Right cardiac atrium (tissue), 5 donors: ENCODE data around the gene PDLIM7. TPM values are rescaled to one million over a fixed set of nuclear protein-coding genes. Genes with fewer than 3 reads are reported as not detected.

Experiments used
- ATAC-seq, 2 donors: fragments of 200-7000 bp; cut with Tn5 transposase; one replicate each; pipeline versions ENCODE4 v1.8.0 to v1.9.1; 2020; ENCODE audit warnings: moderate library complexity in 2 of 2, mild to moderate bottlenecking in 1 of 2
- DNase-seq, 3 donors: peaks; one replicate each; pipeline ENCODE4 v3.0.0-alpha.2; 2020
- H3K27ac ChIP-seq: one replicate; pipeline ENCODE4 v1.5.1; 2013; ENCODE audit warnings: mild to moderate bottlenecking, low read length, control low read depth, moderate library complexity
- H3K27me3 ChIP-seq: one replicate; pipeline ENCODE4 v1.6.1; 2013; ENCODE audit not compliant: control insufficient read depth, insufficient read depth
- H3K4me1 ChIP-seq: one replicate; pipeline ENCODE4 v1.6.1; 2013; ENCODE audit warnings: low read length; ENCODE audit not compliant: control insufficient read depth, insufficient read depth
- H3K4me3 ChIP-seq: one replicate; pipeline ENCODE4 v1.5.1; 2013; ENCODE audit warnings: low read length, control low read depth
- H3K9me3 ChIP-seq: one replicate; pipeline ENCODE4 v1.6.1; 2013; ENCODE audit warnings: low read length; ENCODE audit not compliant: control insufficient read depth
- WGBS: extraction: QIAGEN DNeasy Blood & Tissue Kit; methylation state at CpG from one replicate; pipeline ENCODE4 v1.1.7; 2013; 5-methylcytosine and 5-hydroxymethylcytosine counted together
- intact Hi-C, 4 donors: fragments of 100-400 bp; cut with DNase I; formaldehyde crosslinking; loops; one replicate each; pipeline versions ENCODE4 v1.11.0 to v1.14.0; 2022 to 2023
- polyA plus RNA-seq: library from polyadenylated mRNA; stranded (reverse); fragments of 200-250 nt; gene quantifications from one replicate; pipeline ENCODE4 v1.2.3, GENCODE V29; 2013
- total RNA-seq, 4 donors: library from RNA; stranded (reverse); fragmentation: NEBNext Ultra II Directional; extraction: Animal tissue kit (Norgen Biotek cat#: 25700); gene quantifications; one replicate each; pipeline ENCODE4 v1.2.1, GENCODE V29; 2021
- donor health status: healthy with polysubstance abuse.
- donor health status: DM: no; HTN: yes; CAD: no.
- donor health status: DM: no; HTN: no; CAD: no.
- donor health status: DM: no; HTN: yes; CAD: no; lungs with severe emphysema.
- donor health status: DM: yes; HTN: yes; CAD: no.

PDLIM7 gene
- total and polyA plus RNA-seq, 5 donors, result 35.0 to 71.5 (median 54.7) TPM

DNA sequence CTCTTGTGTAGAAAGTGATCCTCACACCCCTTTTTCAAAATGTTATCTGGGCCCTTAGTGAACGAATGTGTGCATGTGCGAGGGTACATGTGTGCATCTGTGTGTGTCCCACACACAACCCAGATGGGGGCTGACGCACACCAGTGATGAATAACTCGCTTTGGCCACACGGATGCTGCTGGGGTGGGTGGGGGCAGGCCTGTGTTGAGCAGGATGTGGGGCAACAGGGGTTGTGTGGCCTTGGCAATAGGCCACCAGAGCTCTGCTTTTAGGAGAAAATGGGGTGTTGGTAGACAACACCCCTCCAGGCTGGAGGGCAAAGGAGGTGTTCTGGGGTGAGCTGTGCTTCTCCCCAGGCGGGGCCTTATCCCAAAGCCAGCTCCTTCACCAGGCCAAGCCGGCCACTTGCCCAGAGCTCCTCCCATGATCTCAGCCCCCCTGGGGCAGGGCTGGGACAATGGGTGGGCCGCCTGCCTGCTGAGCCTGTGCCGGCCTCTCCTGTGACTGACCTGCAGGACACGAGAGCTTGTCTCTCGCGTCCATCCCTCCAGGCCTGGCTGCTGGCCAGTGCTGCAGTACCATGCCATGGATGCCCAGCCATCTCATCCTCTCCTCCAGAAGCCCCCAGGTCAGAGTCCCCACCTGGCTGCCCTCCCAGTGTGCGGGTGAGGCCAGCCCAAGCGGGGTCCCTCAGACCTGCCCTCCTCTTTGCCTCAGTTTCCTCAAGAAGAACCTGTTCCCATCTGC lies 25.6 kb downstream of the PDLIM7 start:
- Histone ChIP-seq H3K9me3 (no peaks in the 10 kb centered on the region), H3K4me1 (peaks cover 2% of the 10 kb centered on the region), H3K4me3 (peak overlapping the region; percentile 87), H3K27me3 (no peaks in the 10 kb centered on the region), H3K27ac (peak overlapping the region; percentile 18)
- DNase-seq, result peak; percentile 83 to 92 (median 91)
- peak; percentile 38 to 64 for ATAC-seq
- intact Hi-C loops, result no loop called here
- 38% methylated on average over 14 of the region's 14 CpGs for WGBS

DNA sequence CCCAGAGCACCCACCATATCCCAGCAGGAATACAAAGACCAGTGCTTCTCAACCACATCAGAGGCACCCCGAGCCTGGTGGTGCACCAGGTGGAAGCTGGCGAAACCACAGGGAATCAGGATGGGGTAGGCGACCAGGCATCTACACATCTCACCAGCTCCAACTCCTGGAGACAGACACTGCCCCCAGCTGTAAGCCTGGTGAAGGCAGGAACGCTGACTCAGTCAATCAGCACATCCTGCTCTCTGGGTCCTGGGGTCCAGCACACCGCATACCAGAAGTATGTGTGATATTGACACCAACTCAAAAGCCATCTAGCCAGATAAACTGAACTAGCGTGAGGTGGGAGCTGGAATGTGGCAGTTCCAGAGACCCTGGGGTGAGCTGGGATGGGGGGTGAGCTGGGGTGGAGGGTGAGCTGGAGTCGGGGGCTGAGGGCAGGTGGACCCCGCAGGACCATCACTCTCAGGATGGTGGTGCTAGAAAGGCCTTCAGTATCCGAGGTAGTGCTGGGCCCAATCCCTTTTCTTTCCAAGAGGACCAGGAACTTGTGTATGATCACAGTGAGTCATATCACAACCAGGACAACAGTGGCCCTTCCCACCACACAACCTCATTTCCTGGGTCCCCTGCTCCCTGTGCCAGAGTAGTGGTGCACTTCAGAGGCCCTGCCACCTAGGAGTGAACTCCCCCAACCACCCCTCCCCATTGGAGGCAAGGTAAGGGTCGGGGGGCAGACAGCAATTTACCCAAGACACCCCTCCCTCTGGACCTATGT lies 26.5 kb downstream of the PDLIM7 start:
- no peak overlapping the region for H3K4me3 ChIP-seq
- no peaks in the 10 kb centered on the region for H3K27me3 ChIP-seq
- H3K4me1 ChIP-seq, result peaks cover 2% of the 10 kb centered on the region
- no peaks in the 10 kb centered on the region for H3K9me3 ChIP-seq
- DNase-seq (no peak), ATAC-seq (no peak)
- H3K27ac ChIP-seq, result no peak overlapping the region
- intact Hi-C loops, result no loop called here
- WGBS, result 83% methylated on average over 10 of the region's 10 CpGs

DNA sequence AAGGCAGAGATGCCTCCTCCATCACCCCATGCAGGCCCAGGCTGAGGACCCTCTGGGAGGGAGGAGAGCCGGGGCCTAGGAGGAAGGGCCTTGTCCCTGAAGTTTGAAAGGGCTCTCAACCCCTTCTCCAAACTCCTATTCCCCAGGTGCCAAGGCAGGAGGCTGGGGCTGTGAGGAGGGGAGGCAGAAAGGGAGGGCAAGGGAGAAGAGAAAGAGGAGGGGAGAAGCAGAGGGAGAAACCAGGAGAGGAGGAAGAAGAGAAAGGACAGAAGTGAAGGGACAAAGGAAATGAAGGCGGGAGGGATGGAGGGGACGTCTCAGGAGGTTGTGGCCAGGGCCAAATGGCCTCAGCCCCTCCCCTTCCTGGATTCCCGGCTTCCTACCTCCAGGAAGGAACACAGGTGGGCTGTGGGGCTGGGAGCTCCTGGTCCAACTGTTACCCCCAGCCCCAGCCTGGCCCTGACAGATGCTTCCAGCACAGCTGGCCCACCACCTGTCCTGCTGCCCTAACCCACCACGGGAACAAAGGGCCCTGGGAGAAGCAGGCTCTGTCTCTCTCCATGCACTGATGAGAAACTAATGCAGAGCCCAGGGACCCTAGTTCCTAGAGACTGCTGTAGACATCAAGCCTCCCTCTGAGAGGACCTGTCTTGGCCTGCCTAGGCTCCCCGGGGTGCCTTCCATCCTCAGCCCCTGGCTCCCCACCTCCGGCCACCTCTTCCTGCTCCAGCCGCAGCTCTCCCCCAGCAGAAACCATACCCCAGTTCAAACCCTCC lies 27.5 kb downstream of the PDLIM7 start:
- DNase-seq (no peak), ATAC-seq (no peak)
- 59% methylated on average over 8 of the region's 8 CpGs for WGBS
- Histone ChIP-seq H3K4me3 (no peak overlapping the region), H3K4me1 (peaks cover 2% of the 10 kb centered on the region), H3K9me3 (no peaks in the 10 kb centered on the region), H3K27ac (no peak overlapping the region), H3K27me3 (no peaks in the 10 kb centered on the region)
- intact Hi-C loops, result no loop called here

DNA sequence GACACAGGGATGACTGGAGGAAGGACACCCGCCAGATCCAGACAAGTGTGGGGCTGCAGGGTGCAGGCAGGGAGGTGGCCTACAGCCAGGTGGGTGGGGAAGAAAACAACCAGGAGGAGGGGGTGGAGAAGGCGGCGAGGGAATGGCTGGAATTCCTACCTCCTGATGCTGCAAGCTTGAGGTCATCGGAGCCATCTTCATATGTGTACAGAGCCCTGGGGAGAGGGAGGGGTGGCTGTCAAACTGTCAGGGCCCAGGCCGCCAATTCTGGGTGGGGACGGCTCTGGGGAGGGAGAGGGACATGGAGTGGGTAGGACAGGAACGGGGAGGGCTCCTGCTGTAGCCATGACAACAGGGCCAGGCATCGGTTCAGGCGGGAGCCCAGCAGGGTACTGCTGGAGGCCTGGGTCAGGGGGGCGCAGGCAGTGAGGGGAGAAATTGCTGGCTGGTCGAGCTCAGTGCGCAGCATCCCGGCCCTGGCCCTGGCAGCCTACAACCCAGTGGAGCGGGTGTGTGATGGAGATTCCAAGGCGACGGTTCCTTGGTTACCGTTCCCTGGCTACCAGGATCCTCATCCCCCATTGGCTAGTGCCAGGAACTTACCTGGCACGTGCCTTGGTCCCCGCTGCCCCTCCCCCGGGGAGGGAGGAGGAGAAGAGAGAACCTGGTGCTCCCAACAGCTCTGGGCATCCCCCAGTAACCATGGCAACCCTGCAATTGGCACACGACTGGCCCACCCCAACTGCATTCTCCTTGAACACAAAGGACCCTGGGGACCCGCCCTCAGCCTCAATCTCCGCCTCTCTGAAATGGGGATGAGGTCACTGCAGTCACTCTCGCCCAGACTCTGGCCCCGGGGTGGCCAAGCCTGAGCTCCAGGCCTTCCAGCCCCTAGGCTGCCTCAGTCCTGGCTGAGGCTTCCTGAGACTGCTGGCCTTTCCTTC lies 28.4 kb downstream of the PDLIM7 start:
- Histone ChIP-seq H3K9me3 (no peaks in the 10 kb centered on the region), H3K4me1 (peaks cover under 1% of the 10 kb centered on the region), H3K27me3 (no peaks in the 10 kb centered on the region), H3K4me3 (no peak overlapping the region), H3K27ac (no peak overlapping the region)
- ATAC-seq, result peak; percentile 50 to 58
- intact Hi-C loops, result no loop called here
- DNase-seq, result peak; percentile 80 to 89 (median 85)
- 51% methylated on average over 25 of the region's 25 CpGs for WGBS

DNA sequence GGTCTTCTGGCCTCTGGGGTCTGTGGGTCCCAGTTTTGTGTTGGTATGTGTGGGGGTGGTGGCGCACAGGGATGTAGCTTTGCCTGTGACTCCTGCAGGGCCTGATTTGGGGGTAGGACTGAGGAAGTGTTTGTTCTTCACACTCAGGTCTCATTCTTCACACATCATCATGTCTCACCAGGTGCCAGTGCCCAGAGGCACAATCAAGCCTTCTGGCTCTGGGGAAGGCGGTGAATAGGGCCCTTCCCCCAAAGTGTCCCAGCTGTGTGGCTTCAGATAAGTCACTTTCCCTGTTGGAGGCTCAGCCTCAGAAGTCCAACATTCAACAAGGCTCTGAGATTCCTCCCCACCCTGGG lies 29.1 kb downstream of the PDLIM7 start:
- Histone ChIP-seq H3K4me3 (no peak overlapping the region), H3K27ac (no peak overlapping the region), H3K4me1 (no peaks in the 10 kb centered on the region), H3K9me3 (no peaks in the 10 kb centered on the region), H3K27me3 (no peaks in the 10 kb centered on the region)
- DNase-seq (no peak), ATAC-seq (no peak)
- intact Hi-C loops, result no loop called here
- 83% methylated on average over 2 of the region's 2 CpGs for WGBS

DNA sequence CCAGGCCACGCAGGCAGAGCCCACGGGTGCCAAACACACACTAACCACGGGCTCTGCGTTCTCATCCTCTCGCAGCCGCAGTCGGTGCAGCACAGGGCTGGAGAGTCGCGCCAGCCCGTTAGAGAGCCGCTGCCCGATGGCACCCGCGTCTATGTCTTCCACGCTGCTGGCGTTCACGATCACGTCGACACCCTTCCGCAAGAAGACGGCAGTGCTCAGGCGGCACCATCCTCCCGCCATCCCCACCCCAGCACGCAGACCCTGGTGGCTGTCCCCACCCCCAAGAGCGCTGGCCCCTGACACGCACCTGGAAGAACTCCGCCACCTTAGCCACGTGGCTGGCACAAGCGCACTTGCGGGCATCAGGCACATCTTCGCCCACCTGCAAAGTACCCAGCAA lies 30.0 kb downstream of the PDLIM7 start:
- ATAC-seq (no peak), DNase-seq (no peak)
- no peak overlapping the region for H3K27ac ChIP-seq
- H3K9me3 ChIP-seq, result no peaks in the 10 kb centered on the region
- no peak overlapping the region for H3K4me3 ChIP-seq
- 96% methylated on average over 31 of the region's 31 CpGs for WGBS
- no peaks in the 10 kb centered on the region for H3K27me3 ChIP-seq
- no peaks in the 10 kb centered on the region for H3K4me1 ChIP-seq
- intact Hi-C loops, result no loop called here

DNA sequence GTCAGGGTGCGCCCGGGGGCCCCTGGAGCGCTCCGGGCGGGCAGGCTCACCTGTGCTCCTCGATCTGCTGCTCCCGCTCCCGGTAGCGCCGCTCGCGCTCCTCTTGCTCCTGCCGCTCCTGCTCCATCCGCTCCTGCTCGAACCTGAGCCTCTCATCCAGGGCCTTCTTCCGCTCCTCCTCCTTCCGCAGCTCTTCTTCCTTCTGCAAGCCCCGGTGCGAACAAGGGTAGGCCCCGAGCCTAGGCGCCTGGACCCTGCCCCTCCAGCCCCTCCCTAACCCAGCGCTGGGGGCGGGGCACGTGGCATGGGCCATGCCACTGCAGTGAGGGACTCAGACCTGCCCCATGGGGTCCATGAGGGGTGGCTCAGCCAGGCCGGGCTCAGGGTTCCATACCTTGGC lies 30.5 kb downstream of the PDLIM7 start:
- WGBS, result 94% methylated on average over 25 of the region's 25 CpGs
- no peak overlapping the region for H3K4me3 ChIP-seq
- H3K9me3 ChIP-seq, result no peaks in the 10 kb centered on the region
- no peaks in the 10 kb centered on the region for H3K27me3 ChIP-seq
- DNase-seq (no peak), ATAC-seq (no peak)
- no peak overlapping the region for H3K27ac ChIP-seq
- H3K4me1 ChIP-seq, result no peaks in the 10 kb centered on the region
- intact Hi-C loops, result no loop called here

DNA sequence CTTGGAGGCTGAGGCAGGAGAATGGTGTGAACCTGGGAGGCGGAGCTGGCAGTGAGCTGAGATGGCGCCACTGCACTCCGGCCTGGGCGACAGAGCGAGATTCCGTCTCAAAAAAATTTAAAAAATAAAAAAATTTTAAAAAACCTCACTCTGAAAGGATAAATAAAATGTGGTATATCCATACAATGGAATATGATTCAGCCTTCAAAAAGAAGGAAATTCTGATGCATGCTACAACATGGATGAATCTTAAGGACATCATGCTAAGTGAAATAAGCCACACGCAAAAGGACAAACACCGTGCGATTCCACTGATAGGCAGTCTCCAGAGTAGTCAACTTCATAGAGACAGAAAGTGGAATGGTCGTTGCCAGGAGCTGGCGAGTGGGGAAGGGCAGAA lies 32.4 kb downstream of the PDLIM7 start:
- WGBS, result over 99% methylated on average over 11 of the region's 11 CpGs
- no peak for ATAC-seq
- no peaks in the 10 kb centered on the region for H3K27me3 ChIP-seq
- H3K4me3 ChIP-seq, result no peak overlapping the region
- no peak for DNase-seq
- H3K4me1 ChIP-seq, result no peaks in the 10 kb centered on the region
- H3K27ac ChIP-seq, result no peak overlapping the region
- no peaks in the 10 kb centered on the region for H3K9me3 ChIP-seq
- intact Hi-C loops, result no loop called here

DNA sequence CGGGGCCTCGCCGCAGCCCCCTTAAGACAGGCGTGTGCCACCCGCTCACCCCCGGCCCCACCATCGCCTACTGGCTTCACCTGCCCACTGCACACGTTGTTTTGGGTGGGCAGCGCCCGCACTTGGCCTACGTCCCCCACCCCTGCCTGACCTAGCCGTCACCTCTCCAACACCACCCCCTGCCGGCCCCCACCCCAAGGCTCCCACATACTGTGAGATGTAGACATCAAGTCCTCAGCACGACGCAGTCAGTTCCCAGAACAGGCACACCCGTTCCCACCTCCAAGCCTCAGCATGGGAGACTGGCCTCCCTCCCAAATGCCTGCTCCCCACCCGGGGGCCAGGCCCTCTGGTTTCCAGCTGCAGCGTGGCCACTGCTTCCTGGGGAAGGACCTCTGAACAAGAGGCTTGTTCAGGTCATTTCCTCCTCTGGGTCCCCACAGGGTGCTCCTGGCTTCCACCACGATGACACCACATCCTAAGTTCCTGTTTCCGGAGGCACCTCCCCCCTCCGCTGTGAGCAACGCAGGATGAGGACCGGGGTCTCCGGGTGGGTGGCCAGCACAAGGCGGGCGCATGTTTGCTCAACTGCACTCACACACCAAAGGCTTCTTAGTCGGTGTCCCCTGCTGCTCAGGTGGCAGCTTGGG lies 35.3 kb downstream of the PDLIM7 start:
- Histone ChIP-seq H3K27ac (peak overlapping the region; percentile 73), H3K4me3 (no peak overlapping the region), H3K27me3 (no peaks in the 10 kb centered on the region), H3K4me1 (no peaks in the 10 kb centered on the region), H3K9me3 (no peaks in the 10 kb centered on the region)
- ATAC-seq (peak; percentile 15 to 77), DNase-seq (peak; percentile 69 to 76 (median 75))
- intact Hi-C loops, result no loop called here
- WGBS, result 65% methylated on average over 27 of the region's 27 CpGs
